GM12892 (cell line): ENCODE results near the gene DHX34.

Experiments used
- POLR2A ChIP-seq: IDR thresholded peaks from 2 replicates; pipeline ENCODE4 v1.6.1; 2011; ENCODE audit warnings: low read depth, low read length, control low read depth
- POLR2AphosphoS5 ChIP-seq: IDR thresholded peaks from 2 replicates; pipeline ENCODE4 v1.6.1; 2011; ENCODE audit warnings: low read depth, low read length, control low read depth

GRCh38 chr19:47372603-47373002 lies 23.5 kb downstream of the DHX34 start:
- no peak for TF ChIP-seq POLR2A
- TF ChIP-seq POLR2AphosphoS5: no peak
